WTC11 (cell line): ENCODE measurements around the gene IGFBP4.

Experiments used
- CBFB ChIP-seq: sonication (generic); formaldehyde crosslinking; IDR thresholded peaks from 2 replicates; pipeline ENCODE4 v1.8.1; 2022; ENCODE audit warnings: mild to moderate bottlenecking, low read depth, missing genetic modification reagents
- CREB1 ChIP-seq: sonication (generic); formaldehyde crosslinking; IDR thresholded peaks from 2 replicates; pipeline ENCODE4 v1.8.0; 2023; ENCODE audit warnings: mild to moderate bottlenecking, missing genetic modification reagents
- CTCF ChIP-seq: fragments of 200-600 bp; IDR thresholded peaks from 2 replicates; pipeline ENCODE4 v1.8.0; 2022; ENCODE audit warnings: antibody characterized with exemption
- NFYB ChIP-seq: sonication (generic); formaldehyde crosslinking; conservative IDR thresholded peaks from 2 replicates; pipeline ENCODE4 v1.8.0; 2022; ENCODE audit warnings: low read depth, missing genetic modification reagents
- SP1 ChIP-seq: sonication (generic); formaldehyde crosslinking; conservative IDR thresholded peaks from 2 replicates; pipeline ENCODE4 v1.8.1; 2022; ENCODE audit warnings: missing genetic modification reagents
- USF2 ChIP-seq: sonication (generic); formaldehyde crosslinking; IDR thresholded peaks from 2 replicates; pipeline ENCODE4 v1.8.1; 2023; ENCODE audit warnings: mild to moderate bottlenecking, missing genetic modification reagents, moderate library complexity
- ZNF121 ChIP-seq: sonication (generic); formaldehyde crosslinking; IDR thresholded peaks from 2 replicates; pipeline ENCODE4 v1.8.0; 2023; ENCODE audit warnings: missing genetic modification reagents
- ZNF232 ChIP-seq: sonication (generic); formaldehyde crosslinking; IDR thresholded peaks from 2 replicates; pipeline ENCODE4 v1.8.0; 2022; ENCODE audit warnings: mild to moderate bottlenecking, missing genetic modification reagents

- TF ChIP-seq NFYB (CRISPR knock-in tag) (no peak), CTCF (no peak), ZNF232 (CRISPR knock-in tag) (no peak), USF2 (CRISPR knock-in tag) (no peak), CBFB (CRISPR knock-in tag) (no peak), SP1 (CRISPR knock-in tag) (no peak), CREB1 (CRISPR knock-in tag) (no peak), ZNF121 (CRISPR knock-in tag) (no peak)
Measured at GRCh38 chr17:40451420-40451819, 8.2 kb downstream of the IGFBP4 start.
